Trophoblast cell (in vitro differentiated cells and primary cell): ENCODE results near the gene MOXD1.

Experiments used
- DNase-seq, 2 donors: peaks; one replicate each; pipeline ENCODE4 v3.0.0-alpha.2; 2016
- H2AFZ ChIP-seq: 2 replicates; pipeline ENCODE4 v1.6.1; 2013; ENCODE audit warnings: low read length, moderate library complexity, mild to moderate bottlenecking; ENCODE audit not compliant: insufficient read depth, poor library complexity
- H2AK5ac ChIP-seq: 2 replicates; pipeline ENCODE4 v1.6.1; 2013; ENCODE audit warnings: mild to moderate bottlenecking, low read length
- H2BK120ac ChIP-seq: 2 replicates; pipeline ENCODE4 v1.6.1; 2013; ENCODE audit warnings: low read length, mild to moderate bottlenecking, moderate library complexity; ENCODE audit not compliant: insufficient read depth, poor library complexity
- H2BK12ac ChIP-seq: 2 replicates; pipeline ENCODE4 v1.6.1; 2013; ENCODE audit warnings: mild to moderate bottlenecking, low read length, moderate library complexity
- H2BK5ac ChIP-seq: 2 replicates; pipeline ENCODE4 v1.6.1; 2013; ENCODE audit warnings: low read length, low read depth, moderate library complexity, mild to moderate bottlenecking; ENCODE audit not compliant: poor library complexity
- H3K14ac ChIP-seq: 2 replicates; pipeline ENCODE4 v1.6.1; 2013; ENCODE audit warnings: mild to moderate bottlenecking, low read length
- H3K18ac ChIP-seq: 2 replicates; pipeline ENCODE4 v1.6.1; 2013; ENCODE audit warnings: mild to moderate bottlenecking, low read length
- H3K23ac ChIP-seq: 2 replicates; pipeline ENCODE4 v1.6.1; 2013; ENCODE audit warnings: low read length
- H3K27ac ChIP-seq: 2 replicates; pipeline ENCODE4 v1.5.1; 2013; ENCODE audit warnings: low read depth, mild to moderate bottlenecking, inconsistent platforms, low read length, moderate library complexity
- H3K27me3 ChIP-seq: 2 replicates; pipeline ENCODE4 v1.6.1; 2013; ENCODE audit warnings: inconsistent platforms, mild to moderate bottlenecking, low read length, moderate library complexity; ENCODE audit not compliant: insufficient read depth
- H3K36me3 ChIP-seq, 2 experiments: 1 replicate in 1 of 2; 2 replicates in 1 of 2; pipeline ENCODE4 v1.6.1; 2013; ENCODE audit warnings: low read length in 2 of 2, mild to moderate bottlenecking in 2 of 2, moderate library complexity in 1 of 2; ENCODE audit not compliant: insufficient read depth in 2 of 2, control insufficient read depth in 1 of 2
- H3K4ac ChIP-seq: 2 replicates; pipeline ENCODE4 v1.6.1; 2013; ENCODE audit warnings: low read depth, mild to moderate bottlenecking, low read length, moderate library complexity
- H3K4me1 ChIP-seq, 2 experiments: 1 replicate in 1 of 2; 2 replicates in 1 of 2; pipeline ENCODE4 v1.6.1; 2013; ENCODE audit warnings: low read length in 2 of 2, mild to moderate bottlenecking in 2 of 2, moderate library complexity in 1 of 2; ENCODE audit not compliant: insufficient read depth in 2 of 2, control insufficient read depth in 1 of 2
- H3K4me2 ChIP-seq: 2 replicates; pipeline ENCODE4 v1.6.1; 2013; ENCODE audit warnings: inconsistent platforms, mild to moderate bottlenecking, low read length, moderate library complexity
- H3K4me3 ChIP-seq: 2 replicates; pipeline ENCODE4 v1.5.1; 2013; ENCODE audit warnings: mild to moderate bottlenecking, low read depth, low read length, inconsistent platforms
- H3K79me1 ChIP-seq: one replicate; pipeline ENCODE4 v1.6.1; 2013; ENCODE audit warnings: low read length
- H3K79me2 ChIP-seq: 2 replicates; pipeline ENCODE4 v1.6.1; 2013; ENCODE audit warnings: low read length, mild to moderate bottlenecking; ENCODE audit not compliant: control insufficient read depth, insufficient read depth, poor library complexity
- H3K9ac ChIP-seq: 2 replicates; pipeline ENCODE4 v1.6.1; 2013; ENCODE audit warnings: mild to moderate bottlenecking, low read length
- H3K9me3 ChIP-seq: 2 replicates; pipeline ENCODE4 v1.6.1; 2013; ENCODE audit warnings: low read depth, mild to moderate bottlenecking, control low read depth, inconsistent platforms, low read length; ENCODE audit not compliant: insufficient read depth
- H4K12ac ChIP-seq: 2 replicates; pipeline ENCODE4 v1.6.1; 2013; ENCODE audit warnings: low read depth, mild to moderate bottlenecking, low read length, moderate library complexity
- H4K8ac ChIP-seq: 2 replicates; pipeline ENCODE4 v1.6.1; 2013; ENCODE audit warnings: low read depth, mild to moderate bottlenecking, low read length, moderate library complexity
- H4K91ac ChIP-seq: one replicate; pipeline ENCODE4 v1.6.1; 2013; ENCODE audit warnings: low read depth, mild to moderate bottlenecking, low read length, moderate library complexity
- WGBS: extraction: QIAGEN DNeasy Blood & Tissue Kit; methylation state at CpG from one replicate; pipeline ENCODE4 v1.1.7; 2013; ENCODE audit warnings: missing lambda C conversion rate; ENCODE audit not compliant: insufficient read length, insufficient coverage; ENCODE audit errors: extremely low coverage; 5-methylcytosine and 5-hydroxymethylcytosine counted together

MOXD1 gene

DNA sequence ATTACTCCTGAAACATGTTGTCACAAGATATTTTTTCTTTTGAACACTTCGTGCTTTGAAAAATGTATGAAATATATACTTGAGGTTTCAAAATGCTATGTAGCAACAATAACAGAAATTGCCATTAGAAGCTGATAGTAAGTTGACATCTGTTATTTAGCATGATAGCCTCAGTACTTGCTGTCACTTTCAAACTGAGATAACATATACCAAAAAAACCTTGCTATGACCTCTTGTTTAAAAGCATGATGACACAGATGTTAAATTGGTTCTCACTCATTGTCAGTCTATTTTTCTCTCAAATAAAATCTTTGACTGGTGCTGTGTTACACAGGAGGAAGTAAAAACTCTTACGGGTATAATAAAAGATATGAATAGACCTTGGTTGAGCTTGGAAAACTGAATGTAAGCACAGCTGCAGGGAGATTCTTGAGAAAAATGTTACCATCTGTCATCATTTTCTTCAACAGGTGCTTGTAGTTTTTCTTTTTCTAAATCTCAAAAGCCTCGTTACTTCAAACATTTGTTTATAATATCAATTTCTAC lies 18.6 kb downstream of the MOXD1 start:
- no peak for DNase-seq

DNA sequence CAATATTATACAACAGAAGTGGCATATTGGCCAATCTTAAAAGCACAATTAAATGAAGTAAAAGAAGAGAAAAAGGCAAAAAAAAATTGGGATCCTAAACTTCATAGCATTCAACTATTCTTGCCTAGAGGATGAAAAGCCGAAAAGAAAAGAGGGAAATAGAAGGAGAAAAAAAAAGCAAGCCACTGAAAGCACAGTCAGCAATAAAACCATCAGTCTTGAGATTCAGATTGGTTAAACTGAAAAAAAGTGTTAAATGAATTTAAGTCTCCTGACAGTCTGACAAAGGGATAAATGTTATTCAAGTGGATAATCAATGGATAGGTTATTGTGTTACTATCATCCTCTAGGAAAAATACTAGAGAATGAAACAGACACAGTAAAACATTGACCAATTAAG lies 19.9 kb downstream of the MOXD1 start:
- Histone ChIP-seq H4K12ac (no peak overlapping the region), H2BK120ac (no peak overlapping the region), H3K27ac (no peak overlapping the region), H3K36me3 (no peaks in the 10 kb centered on the region), H2BK5ac (no peak overlapping the region), H3K9me3 (no peaks in the 10 kb centered on the region), H2AFZ (no peak overlapping the region), H3K14ac (no peak overlapping the region), H2AK5ac (no peak overlapping the region), H3K23ac (no peak overlapping the region), H2BK12ac (no peak overlapping the region), H3K18ac (no peak overlapping the region), H4K8ac (no peak overlapping the region), H3K9ac (no peak overlapping the region), H3K79me1 (no peaks in the 10 kb centered on the region), H3K4me2 (no peak overlapping the region), H3K4ac (no peak overlapping the region), H3K4me1 (no peaks in the 10 kb centered on the region), H3K79me2 (no peaks in the 10 kb centered on the region), H3K27me3 (no peaks in the 10 kb centered on the region), H3K4me3 (no peak overlapping the region), H4K91ac (no peak overlapping the region)
- DNase-seq = no peak
- no CpG with 5 or more reads among the region's 1 CpG for WGBS

More for the DNA sequence above, 18.6 kb downstream of the MOXD1 start:
- Histone ChIP-seq H3K23ac (no peak overlapping the region), H4K8ac (no peak overlapping the region), H3K4me3 (no peak overlapping the region), H3K4me2 (no peak overlapping the region), H3K4ac (no peak overlapping the region), H3K79me1 (no peaks in the 10 kb centered on the region), H3K27me3 (no peaks in the 10 kb centered on the region), H3K9me3 (no peaks in the 10 kb centered on the region), H3K27ac (no peak overlapping the region), H3K18ac (no peak overlapping the region), H3K9ac (no peak overlapping the region), H2BK120ac (no peak overlapping the region), H3K4me1 (no peaks in the 10 kb centered on the region), H4K12ac (no peak overlapping the region), H2BK12ac (no peak overlapping the region), H3K36me3 (no peaks in the 10 kb centered on the region), H2BK5ac (no peak overlapping the region), H2AK5ac (no peak overlapping the region), H2AFZ (no peak overlapping the region), H4K91ac (no peak overlapping the region), H3K79me2 (no peaks in the 10 kb centered on the region), H3K14ac (no peak overlapping the region)
- WGBS = no CpG with 5 or more reads among the region's 3 CpGs

- Histone ChIP-seq H3K27me3 (no peaks in the 10 kb centered on the region), H2BK120ac (no peak overlapping the region), H3K79me2 (no peaks in the 10 kb centered on the region), H4K91ac (no peak overlapping the region), H3K27ac (no peak overlapping the region), H3K4me1 (no peaks in the 10 kb centered on the region), H3K4ac (no peak overlapping the region), H2BK12ac (no peak overlapping the region), H3K4me2 (no peak overlapping the region), H4K12ac (no peak overlapping the region), H2AK5ac (no peak overlapping the region), H2BK5ac (no peak overlapping the region), H3K79me1 (no peaks in the 10 kb centered on the region), H3K36me3 (no peaks in the 10 kb centered on the region), H3K14ac (no peak overlapping the region), H4K8ac (no peak overlapping the region), H3K9me3 (no peaks in the 10 kb centered on the region), H3K4me3 (no peak overlapping the region), H3K9ac (no peak overlapping the region), H2AFZ (no peak overlapping the region), H3K23ac (no peak overlapping the region), H3K18ac (no peak overlapping the region)
- no CpG with 5 or more reads among the region's 3 CpGs for WGBS
- peak in 1 of 2 donors; percentile 41 for DNase-seq
Measured at GRCh38 chr6:132380358-132381029, 20.8 kb downstream of the MOXD1 start.

GRCh38 chr6:132369526-132369925 lies 31.7 kb downstream of the MOXD1 start:
- Histone ChIP-seq H3K18ac (no peak overlapping the region), H3K14ac (no peak overlapping the region), H3K27ac (no peak overlapping the region), H3K23ac (no peak overlapping the region), H3K4me3 (no peak overlapping the region), H4K91ac (no peak overlapping the region), H2BK12ac (no peak overlapping the region), H3K4me2 (no peak overlapping the region), H3K27me3 (no peaks in the 10 kb centered on the region), H2BK120ac (no peak overlapping the region), H2AFZ (no peak overlapping the region), H4K12ac (no peak overlapping the region), H2AK5ac (no peak overlapping the region), H3K4ac (no peak overlapping the region), H3K36me3 (no peaks in the 10 kb centered on the region), H2BK5ac (no peak overlapping the region), H3K79me2 (no peaks in the 10 kb centered on the region), H3K9ac (no peak overlapping the region), H3K79me1 (no peaks in the 10 kb centered on the region), H3K9me3 (no peaks in the 10 kb centered on the region), H4K8ac (no peak overlapping the region), H3K4me1 (no peaks in the 10 kb centered on the region)
- no CpG with 5 or more reads among the region's 4 CpGs for WGBS
- DNase-seq = peak; percentile 66 to 81
